MM.1S (cell line): Measurements from ENCODE around the gene TMED3.

ENCODE experiments used
- DNase-seq: peaks from one replicate; pipeline ENCODE4 v3.0.0-alpha.2; 2015
- H2AFZ ChIP-seq: fragments of 300-600 bp; sonication (generic); 2 replicates; pipeline ENCODE4 v1.6.0; 2016; ENCODE audit warnings: antibody characterized with exemption, low read length
- H3F3A ChIP-seq: fragments of 300-600 bp; sonication (generic); 2 replicates; pipeline ENCODE4 v1.6.1; 2016; ENCODE audit warnings: mild to moderate bottlenecking, antibody characterized with exemption, low read length, moderate library complexity, mixed read lengths; ENCODE audit not compliant: insufficient read depth
- H3K27ac ChIP-seq: fragments of 300-600 bp; sonication (generic); 2 replicates; pipeline ENCODE4 v1.5.1; 2016; ENCODE audit warnings: mild to moderate bottlenecking, low read length
- H3K27me3 ChIP-seq: fragments of 300-600 bp; sonication (generic); replicated peaks from 2 replicates; pipeline ENCODE4 v1.6.0; 2016; ENCODE audit warnings: low read length; ENCODE audit not compliant: insufficient read depth
- H3K36me3 ChIP-seq: fragments of 300-600 bp; sonication (generic); replicated peaks from 2 replicates; pipeline ENCODE4 v1.6.1; 2016; ENCODE audit warnings: mild to moderate bottlenecking, low read length, mixed read lengths; ENCODE audit not compliant: insufficient read depth
- H3K4me1 ChIP-seq: fragments of 300-600 bp; sonication (generic); 2 replicates; pipeline ENCODE4 v1.6.1; 2016; ENCODE audit warnings: low read length, mixed read lengths
- H3K4me2 ChIP-seq: fragments of 300-600 bp; sonication (generic); 2 replicates; pipeline ENCODE4 v1.6.0; 2016; ENCODE audit warnings: low read depth, low read length
- H3K4me3 ChIP-seq: fragments of 300-600 bp; sonication (generic); 2 replicates; pipeline ENCODE4 v1.5.1; 2016; ENCODE audit warnings: low read length, mixed read lengths
- H3K79me2 ChIP-seq: fragments of 300-600 bp; sonication (generic); 2 replicates; pipeline ENCODE4 v1.6.1; 2016; ENCODE audit warnings: mixed run types, low read length, mixed read lengths
- H3K9ac ChIP-seq: fragments of 300-600 bp; sonication (generic); 2 replicates; pipeline ENCODE4 v1.6.1; 2016; ENCODE audit warnings: low read length, mixed read lengths
- H3K9me2 ChIP-seq: fragments of 300-600 bp; sonication (generic); replicated peaks from 2 replicates; pipeline ENCODE4 v1.6.1; 2016; ENCODE audit warnings: mild to moderate bottlenecking, low read length, mixed read lengths; ENCODE audit not compliant: insufficient read depth
- H3K9me3 ChIP-seq: fragments of 300-600 bp; sonication (generic); replicated peaks from 2 replicates; pipeline ENCODE4 v1.6.1; 2016; ENCODE audit warnings: mild to moderate bottlenecking, low read length, mixed read lengths; ENCODE audit not compliant: insufficient read depth
- H4K20me1 ChIP-seq: fragments of 300-600 bp; sonication (generic); 2 replicates; pipeline ENCODE4 v1.6.1; 2016; ENCODE audit warnings: mild to moderate bottlenecking, low read length, moderate library complexity, mixed read lengths; ENCODE audit not compliant: insufficient read depth
- CTCF ChIP-seq: fragments of 300-600 bp; sonication (generic); IDR thresholded peaks from 2 replicates; pipeline ENCODE4 v1.5.1; 2016; ENCODE audit warnings: antibody characterized with exemption, low read length, mixed read lengths
- EZH2 ChIP-seq: fragments of 300-600 bp; sonication (generic); optimal IDR thresholded peaks from 2 replicates; pipeline ENCODE3; 2017; ENCODE audit warnings: low read depth, mild to moderate bottlenecking, antibody characterized with exemption, low read length, mixed read lengths
- EZH2phosphoT487 ChIP-seq: fragments of 300-600 bp; sonication (generic); IDR thresholded peaks from 2 replicates; pipeline ENCODE4 v1.6.1; 2018; ENCODE audit warnings: antibody characterized with exemption, low read length

The TMED3 gene

DNA sequence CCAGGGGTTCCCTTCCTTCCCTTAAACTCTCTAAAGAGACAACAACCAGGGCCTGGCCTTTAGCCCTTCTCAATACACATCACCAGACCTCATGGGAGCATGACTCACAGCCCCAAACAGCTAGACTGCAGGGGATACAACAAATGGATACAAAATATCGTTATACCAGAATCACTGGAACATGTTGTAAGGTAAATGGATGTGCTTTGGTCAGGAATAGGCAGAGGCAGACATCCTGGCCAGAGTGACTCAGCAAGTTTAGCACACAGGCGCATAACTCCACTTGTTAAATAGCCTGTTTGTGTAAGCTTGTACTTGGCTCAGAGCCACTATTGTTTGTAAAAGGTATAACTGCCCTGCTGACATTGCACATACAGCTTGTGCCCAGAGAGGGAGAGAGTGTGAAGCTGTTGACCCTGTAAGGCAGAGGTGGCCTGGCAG lies 18.3 kb downstream of the TMED3 start:
- Histone ChIP-seq H4K20me1 (no peaks in the 10 kb centered on the region), H3K9me2 (no peaks in the 10 kb centered on the region), H3K9ac (no peak overlapping the region), H3K27ac (no peak overlapping the region), H3K4me1 (peaks cover 13% of the 10 kb centered on the region), H2AFZ (no peak overlapping the region), H3K9me3 (no peaks in the 10 kb centered on the region), H3K79me2 (no peaks in the 10 kb centered on the region), H3K4me3 (no peak overlapping the region), H3F3A (no peaks in the 10 kb centered on the region), H3K27me3 (no peaks in the 10 kb centered on the region), H3K4me2 (no peak overlapping the region), H3K36me3 (no peaks in the 10 kb centered on the region)
- TF ChIP-seq CTCF (no peak), EZH2phosphoT487 (no peak), EZH2 (no peak)
- no peak for DNase-seq

DNA sequence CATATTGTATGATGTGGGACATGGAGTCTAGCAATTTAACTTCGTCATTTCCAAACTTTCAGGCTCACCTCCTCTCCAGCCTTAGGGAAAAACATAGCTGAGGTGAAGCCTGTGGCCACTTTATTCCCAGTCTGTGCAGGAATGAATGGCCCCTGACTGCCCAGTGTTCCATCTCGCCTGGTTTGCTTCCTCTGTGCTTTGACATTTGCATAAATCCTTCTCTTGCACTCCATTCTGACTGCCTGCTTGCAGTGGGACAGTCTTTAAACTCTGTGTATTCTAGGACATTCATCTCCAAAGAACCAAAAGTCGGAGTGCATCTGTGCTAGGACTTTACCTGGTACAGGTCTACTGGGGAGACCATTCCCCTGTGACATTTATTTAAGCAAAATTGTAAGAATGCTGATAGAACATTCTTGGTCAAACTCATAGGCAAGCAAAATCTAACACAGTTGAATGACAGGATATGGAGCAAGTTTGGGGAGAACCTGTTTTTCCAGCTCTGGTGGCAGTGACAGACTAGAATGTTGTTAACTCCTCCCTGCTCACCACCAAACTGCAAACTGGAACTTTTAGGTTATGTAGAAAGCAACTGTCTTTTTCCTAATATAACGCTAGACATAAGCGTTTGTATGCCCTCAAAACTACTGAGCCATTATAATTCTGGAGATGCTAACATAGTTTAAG lies 22.1 kb downstream of the TMED3 start:
- H3K27me3 ChIP-seq: no peaks in the 10 kb centered on the region
- H3K4me1 ChIP-seq: peaks cover 13% of the 10 kb centered on the region
- H4K20me1 ChIP-seq: no peaks in the 10 kb centered on the region
- no peak overlapping the region for H2AFZ ChIP-seq
- no peak overlapping the region for H3K4me3 ChIP-seq
- TF ChIP-seq EZH2phosphoT487 (no peak), EZH2 (no peak), CTCF (no peak)
- H3K9me2 ChIP-seq: no peaks in the 10 kb centered on the region
- H3F3A ChIP-seq: no peaks in the 10 kb centered on the region
- no peaks in the 10 kb centered on the region for H3K36me3 ChIP-seq
- H3K4me2 ChIP-seq: no peak overlapping the region
- H3K9me3 ChIP-seq: no peaks in the 10 kb centered on the region
- H3K9ac ChIP-seq: no peak overlapping the region
- no peak for DNase-seq
- H3K79me2 ChIP-seq: no peaks in the 10 kb centered on the region
- H3K27ac ChIP-seq: no peak overlapping the region

DNA sequence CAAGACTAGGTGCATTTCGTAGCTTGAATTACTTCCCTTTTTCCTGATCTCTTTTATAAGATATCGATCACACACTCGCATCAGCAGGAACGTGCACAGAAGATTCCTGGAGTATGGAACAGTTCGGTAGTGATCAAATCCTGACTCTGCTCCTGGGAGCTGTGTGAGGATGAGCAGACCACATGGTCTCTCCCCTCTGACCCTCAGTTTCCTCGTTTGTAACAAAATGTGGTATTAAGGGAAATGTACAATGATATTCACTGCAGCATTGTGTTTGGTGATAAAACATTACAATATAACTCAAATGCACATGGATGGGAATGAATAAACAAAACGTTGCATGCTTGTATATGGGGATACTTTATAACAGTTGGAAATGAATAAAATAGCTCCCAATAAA lies 26.7 kb downstream of the TMED3 start:
- H3K9ac ChIP-seq: no peak overlapping the region
- no peak for DNase-seq
- no peak overlapping the region for H3K4me3 ChIP-seq
- no peaks in the 10 kb centered on the region for H3K27me3 ChIP-seq
- H3K36me3 ChIP-seq: no peaks in the 10 kb centered on the region
- H2AFZ ChIP-seq: no peak overlapping the region
- no peak overlapping the region for H3K4me2 ChIP-seq
- H3K79me2 ChIP-seq: no peaks in the 10 kb centered on the region
- H4K20me1 ChIP-seq: no peaks in the 10 kb centered on the region
- no peak for TF ChIP-seq EZH2phosphoT487
- TF ChIP-seq CTCF: no peak
- no peak for TF ChIP-seq EZH2
- H3F3A ChIP-seq: no peaks in the 10 kb centered on the region
- no peaks in the 10 kb centered on the region for H3K9me3 ChIP-seq
- no peaks in the 10 kb centered on the region for H3K9me2 ChIP-seq
- peaks cover 13% of the 10 kb centered on the region for H3K4me1 ChIP-seq
- no peak overlapping the region for H3K27ac ChIP-seq
